Caco-2 (cell line): ENCODE data around the gene RMI2. TPM values are rescaled to one million over a fixed set of nuclear protein-coding genes. Genes with fewer than 3 reads are reported as not detected.

ENCODE experiments used
- BruUV-seq: library from RNA; stranded (reverse); fragments of 400-500 nt; replicated peaks from 2 replicates; lab custom pipeline; 2021; lab: Mats Ljungman, UMichigan
- CTCF ChIA-PET: fragments of 300-600 bp; sonication (Branson Sonifier 250); formaldehyde crosslinking; loops from one replicate; lab custom pipeline; 2022; ENCODE audit warnings: antibody characterized with exemption; lab: Charles Lee
- POLR2A ChIA-PET: fragments of 300-600 bp; sonication (Branson Sonifier 250); formaldehyde crosslinking; loops from one replicate; lab custom pipeline; 2022; ENCODE audit warnings: antibody characterized with exemption; lab: Charles Lee
- DNase-seq, 2 experiments: peaks; one replicate each; pipeline versions ENCODE4 v3.0.0 to v3.0.0-alpha.2; 2020 to 2022
- H3K27me3 ChIP-seq: replicated peaks from 2 replicates; pipeline ENCODE4 v1.6.0; 2011; ENCODE audit warnings: low read length; ENCODE audit not compliant: control insufficient read depth, insufficient read depth
- H3K36me3 ChIP-seq: 2 replicates; pipeline ENCODE4 v1.5.1; 2011; ENCODE audit warnings: low read length; ENCODE audit not compliant: control insufficient read depth, insufficient read depth
- H3K4me1 ChIP-seq: fragments of 250-450 bp; sonication (Bioruptor Pico); 2 replicates; pipeline ENCODE4 v1.5.1; 2020; ENCODE audit warnings: mild to moderate bottlenecking
- H3K4me3 ChIP-seq: 2 replicates; pipeline ENCODE4 v1.5.1; 2011; ENCODE audit warnings: low read depth, mild to moderate bottlenecking, control low read depth, low read length
- H3K9me3 ChIP-seq: fragments of 250-450 bp; sonication (Bioruptor Pico); 2 replicates; pipeline ENCODE4 v1.5.1; 2020; ENCODE audit warnings: mild to moderate bottlenecking, moderate library complexity
- H3K27ac Mint-ChIP-seq: one replicate; pipeline ENCODE4 v1.8.0; 2022; ENCODE audit warnings: mixed read lengths; ENCODE audit not compliant: unreplicated experiment
- H3K27me3 Mint-ChIP-seq: one replicate; pipeline ENCODE4 v1.8.0; 2022; ENCODE audit warnings: mixed read lengths; ENCODE audit not compliant: insufficient read depth, unreplicated experiment
- H3K36me3 Mint-ChIP-seq: one replicate; pipeline ENCODE4 v1.8.0; 2022; ENCODE audit warnings: mild to moderate bottlenecking, mixed read lengths; ENCODE audit not compliant: insufficient read depth, unreplicated experiment
- H3K4me1 Mint-ChIP-seq: one replicate; pipeline ENCODE4 v1.8.0; 2022; ENCODE audit warnings: low read depth, mixed read lengths; ENCODE audit not compliant: unreplicated experiment
- H3K4me3 Mint-ChIP-seq: one replicate; pipeline ENCODE4 v1.8.0; 2022; ENCODE audit warnings: mild to moderate bottlenecking, moderate library complexity, mixed read lengths; ENCODE audit not compliant: unreplicated experiment
- H3K9me3 Mint-ChIP-seq: one replicate; pipeline ENCODE4 v1.8.0; 2022; ENCODE audit warnings: mixed read lengths; ENCODE audit not compliant: unreplicated experiment
- CTCF ChIP-seq, 2 experiments: fragments of 200-600 bp in 1 of 2; IDR thresholded peaks; 1 replicate in 1 of 2; 2 replicates in 1 of 2; pipeline versions ENCODE4 v1.5.1 to v1.8.0; 2011 to 2022; ENCODE audit warnings: antibody characterized with exemption in 1 of 2, control low read depth in 1 of 2, inconsistent platforms in 1 of 2, low read depth in 1 of 2, low read length in 1 of 2, mild to moderate bottlenecking in 1 of 2, moderate library complexity in 1 of 2; ENCODE audit not compliant: insufficient read depth in 1 of 2, severe bottlenecking in 1 of 2, unreplicated experiment in 1 of 2
- intact Hi-C: fragments of 100-400 bp; cut with micrococcal nuclease; formaldehyde crosslinking; loops from one replicate; pipeline ENCODE4 v1.10.0; 2022; ENCODE audit not compliant: unreplicated experiment
- total RNA-seq: library from RNA; stranded (reverse); gene quantifications from 2 replicates; pipeline ENCODE4 v1.2.3, GENCODE V29; 2022

RMI2 gene
- total RNA-seq, 1 experiment from 2014 or later, result 52.7 TPM

GRCh38 chr16:11355862-11356261, 10.6 kb downstream of the RMI2 start:
- ChIA-PET CTCF (no interaction called here), POLR2A (no interaction called here)
- no peak overlapping the region for H3K4me3 ChIP-seq
- H3K9me3 ChIP-seq, result no peaks in the 10 kb centered on the region
- no peaks in the 10 kb centered on the region for H3K27me3 Mint-ChIP-seq
- H3K27ac Mint-ChIP-seq, result no peak overlapping the region
- peaks cover 6% of the 10 kb centered on the region for H3K4me1 Mint-ChIP-seq
- no peak for DNase-seq
- BruUV-seq, result no TSS peak
- no peaks in the 10 kb centered on the region for H3K9me3 Mint-ChIP-seq
- peaks cover 38% of the 10 kb centered on the region for H3K4me1 ChIP-seq
- no peaks in the 10 kb centered on the region for H3K27me3 ChIP-seq
- TF ChIP-seq CTCF (IDR thresholded peaks at IDR 0.05; ENCODE audit: insufficient read depth in 1 of 2, low read depth in 1 of 2, low read length in 1 of 2, severe bottlenecking in 1 of 2, unreplicated experiment in 1 of 2), result no peak
- no peak overlapping the region for H3K4me3 Mint-ChIP-seq
- H3K36me3 ChIP-seq, result peaks cover 2% of the 10 kb centered on the region
- peaks cover 32% of the 10 kb centered on the region for H3K36me3 Mint-ChIP-seq
- intact Hi-C loops, result loop anchor here (1.0 to 2.0 kb wide), 2 partner anchors 99 to 385 kb away; no protein-coding TSS in a partner anchor

DNA sequence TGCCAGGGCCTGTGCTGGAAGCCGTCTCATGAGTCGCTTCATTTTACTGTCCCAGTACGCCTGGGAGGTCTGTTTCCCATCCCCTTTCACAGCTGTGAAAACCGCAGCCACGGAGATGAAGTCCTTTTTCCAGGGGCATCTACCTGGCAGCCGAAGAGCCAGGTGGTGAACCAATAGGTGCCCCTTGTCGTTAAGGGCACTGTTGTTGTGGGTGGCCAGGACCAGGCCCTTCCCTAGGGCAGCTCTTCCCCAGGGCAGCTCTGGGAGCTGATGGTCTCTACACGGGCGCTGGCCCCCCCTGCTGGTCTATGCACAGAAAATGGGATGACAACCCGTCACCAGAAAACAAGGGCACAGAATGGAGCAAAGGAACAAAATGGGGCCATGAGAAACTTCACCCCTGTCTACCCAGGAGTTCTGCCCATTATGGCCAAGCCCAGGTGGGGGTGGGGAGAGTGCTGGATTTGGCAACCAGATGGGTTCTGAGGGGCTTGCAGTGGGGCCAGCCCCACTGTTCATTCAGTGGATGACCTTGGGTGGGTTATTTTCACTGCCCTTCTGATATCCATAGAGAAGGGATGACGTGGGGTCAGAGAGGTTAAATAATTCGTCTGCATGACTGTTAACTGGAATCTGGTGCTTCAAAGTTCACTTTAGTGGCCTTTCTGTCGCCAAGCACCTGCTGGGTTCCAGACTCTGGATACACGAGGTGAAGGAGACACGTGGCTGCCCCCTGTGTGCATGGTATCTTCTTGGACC, 11.5 kb downstream of the RMI2 start:
- BruUV-seq, result no TSS peak
- H3K4me3 ChIP-seq, result no peak overlapping the region
- no peaks in the 10 kb centered on the region for H3K27me3 Mint-ChIP-seq
- no peak overlapping the region for H3K27ac Mint-ChIP-seq
- CTCF ChIA-PET, result interaction anchor here (0.5 to 1.0 kb wide), 9 partner anchors 36 to 394 kb away, joined by 3 to 5 read pairs (median 4); partner anchors contain the start of gene SOCS1
- H3K9me3 ChIP-seq, result no peaks in the 10 kb centered on the region
- peak; percentile 60 to 66 for DNase-seq
- H3K36me3 ChIP-seq, result peaks cover 2% of the 10 kb centered on the region
- no peak overlapping the region for H3K4me3 Mint-ChIP-seq
- H3K36me3 Mint-ChIP-seq, result peaks cover 32% of the 10 kb centered on the region
- no peaks in the 10 kb centered on the region for H3K9me3 Mint-ChIP-seq
- H3K4me1 ChIP-seq, result peaks cover 38% of the 10 kb centered on the region
- intact Hi-C loops, result loop anchor here (1.0 to 2.0 kb wide), 2 partner anchors 99 to 386 kb away; no protein-coding TSS in a partner anchor
- H3K27me3 ChIP-seq, result no peaks in the 10 kb centered on the region
- TF ChIP-seq CTCF (IDR thresholded peaks at IDR 0.05; ENCODE audit: insufficient read depth in 1 of 2, low read depth in 1 of 2, low read length in 1 of 2, severe bottlenecking in 1 of 2, unreplicated experiment in 1 of 2), result peak; percentile 54 to 67
- POLR2A ChIA-PET, result no interaction called here
- peaks cover 6% of the 10 kb centered on the region for H3K4me1 Mint-ChIP-seq

DNA sequence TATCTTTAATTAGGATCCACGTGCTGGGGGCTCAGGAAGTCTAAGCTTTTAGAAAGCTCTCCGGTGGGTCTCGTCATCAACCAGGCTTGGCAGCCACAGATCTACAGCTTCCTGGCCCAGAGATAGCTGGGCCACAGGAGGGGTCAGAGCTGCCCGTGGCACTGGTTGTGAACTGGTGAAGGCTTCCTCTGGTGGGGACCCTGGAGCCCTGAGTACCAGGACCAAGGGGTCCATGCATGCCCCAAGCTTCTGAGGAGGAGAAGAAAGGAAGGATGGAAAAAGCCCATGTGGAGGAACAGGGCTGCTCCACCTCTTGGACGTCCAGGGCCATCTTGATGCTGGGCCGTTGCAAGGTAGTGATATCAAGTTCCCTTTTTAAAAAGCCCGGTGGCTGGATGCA, 13.3 kb downstream of the RMI2 start:
- no TSS peak for BruUV-seq
- no peak overlapping the region for H3K27ac Mint-ChIP-seq
- H3K4me1 Mint-ChIP-seq, result peaks cover 6% of the 10 kb centered on the region
- H3K4me3 ChIP-seq, result no peak overlapping the region
- no peak overlapping the region for H3K4me3 Mint-ChIP-seq
- H3K9me3 ChIP-seq, result no peaks in the 10 kb centered on the region
- H3K36me3 Mint-ChIP-seq, result peaks cover 20% of the 10 kb centered on the region
- DNase-seq, result no peak
- ChIA-PET CTCF (interaction anchor here (1.2 to 1.7 kb wide), 2 partner anchors 101 to 103 kb away, joined by 3 to 12 read pairs; partner anchors contain the start of gene SOCS1), POLR2A (interaction anchor here (0.6 to 1.9 kb wide), 2 partner anchors 41 to 102 kb away, joined by 10 to 17 read pairs; partner anchors contain the start of gene SOCS1)
- no peaks in the 10 kb centered on the region for H3K9me3 Mint-ChIP-seq
- peaks cover 2% of the 10 kb centered on the region; the same call in 1 of the 2 replicates for H3K36me3 ChIP-seq
- TF ChIP-seq CTCF (IDR thresholded peaks at IDR 0.05; ENCODE audit: insufficient read depth in 1 of 2, low read depth in 1 of 2, low read length in 1 of 2, severe bottlenecking in 1 of 2, unreplicated experiment in 1 of 2), result no peak
- peaks cover 46% of the 10 kb centered on the region for H3K4me1 ChIP-seq
- intact Hi-C loops, result loop anchor here (2.0 kb wide), 1 partner anchor 46 kb away; no protein-coding TSS in a partner anchor
- H3K27me3 Mint-ChIP-seq, result no peaks in the 10 kb centered on the region
- H3K27me3 ChIP-seq, result no peaks in the 10 kb centered on the region
